SK-N-SH treated with all-trans-retinoic acid at 6 μM for 48 hours (cell line): Measurements from ENCODE around the gene UBL7.

Experiments used
- CREB5 ChIP-seq: fragments of 250-450 bp; sonication (Bioruptor Pico); IDR thresholded peaks from 2 replicates; pipeline ENCODE4 v1.5.1; 2020; ENCODE audit warnings: low read depth, mild to moderate bottlenecking, moderate library complexity
- CSRNP3 ChIP-seq: fragments of 250-450 bp; sonication (Bioruptor Pico); IDR thresholded peaks from 2 replicates; pipeline ENCODE4 v1.5.1; 2021; ENCODE audit warnings: mild to moderate bottlenecking, moderate library complexity
- ZFP30 ChIP-seq: fragments of 450-650 bp; formaldehyde crosslinking; IDR thresholded peaks from 2 replicates; pipeline ENCODE4 v1.5.0; 2022; ENCODE audit warnings: mild to moderate bottlenecking, moderate library complexity

GRCh38 chr15:74413350-74414080, 47.4 kb downstream of the UBL7 start:
- TF ChIP-seq CSRNP3 (CRISPR knock-in tag) (no peak), CREB5 (CRISPR knock-in tag) (no peak), ZFP30 (CRISPR knock-in tag) (no peak)
